ENCODE measurements around the gene LRRTM3.

Gene LRRTM3

DNA sequence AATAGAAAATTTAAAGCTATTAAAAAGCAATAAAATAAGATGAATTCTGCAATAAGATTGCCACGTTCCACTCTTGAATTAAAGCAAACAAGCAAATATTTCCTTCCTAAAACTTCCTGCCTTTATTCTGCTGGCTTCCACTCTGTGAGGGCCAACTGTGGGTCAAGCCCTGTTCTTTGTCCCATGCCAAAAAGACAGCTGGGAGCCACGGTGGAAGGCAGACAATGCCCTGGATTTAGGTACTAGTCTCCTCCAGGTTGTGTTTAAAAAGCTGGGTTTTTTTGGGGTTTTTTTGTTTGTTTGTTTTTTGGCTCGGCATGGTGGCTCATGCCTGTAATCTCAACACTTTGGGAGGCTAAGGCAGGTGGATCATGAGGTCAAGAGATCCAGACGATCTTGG, 39.1 kb downstream of the LRRTM3 start:
- no peak for DNase-seq
- no peak for TF ChIP-seq POLR2A (IDR thresholded peaks at IDR 0.05; ENCODE audit: low read length)
- TF ChIP-seq GATA1 (IDR thresholded peaks at IDR 0.05; ENCODE audit: low read depth, low read length), result no peak

DNA sequence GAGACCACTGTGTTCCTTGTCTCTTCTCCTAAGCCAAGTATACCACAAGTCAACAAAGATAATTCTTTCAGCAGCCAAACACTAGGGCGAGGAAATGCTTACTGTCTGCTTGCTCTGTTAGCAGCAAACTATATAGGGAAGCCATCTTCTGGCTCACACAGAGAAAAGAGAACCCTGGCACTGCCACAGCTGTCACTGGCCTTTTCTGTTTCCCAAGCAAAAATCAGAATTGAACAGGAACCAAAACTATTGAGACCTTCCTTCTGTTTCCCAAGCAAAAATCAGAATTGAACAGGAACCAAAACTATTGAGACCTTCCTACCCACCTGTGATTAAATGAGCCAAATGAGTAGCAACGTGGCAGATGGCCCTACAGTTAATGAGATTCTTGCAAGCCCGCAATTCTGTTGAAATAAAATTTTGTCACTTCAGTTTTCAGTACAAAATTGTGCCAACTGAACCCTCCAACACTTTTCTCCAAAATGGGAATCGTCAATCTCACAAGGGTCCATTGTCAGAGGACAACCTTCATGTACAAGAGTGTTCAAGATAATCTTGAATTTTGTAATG, 54.5 kb downstream of the LRRTM3 start:
- TF ChIP-seq POLR2A (IDR thresholded peaks at IDR 0.05; ENCODE audit: low read length) (no peak), GATA1 (IDR thresholded peaks at IDR 0.05; ENCODE audit: low read depth, low read length) (no peak)
- no peak for DNase-seq

- TF ChIP-seq POLR2A (IDR thresholded peaks at IDR 0.05; ENCODE audit: low read length) (no peak), GATA1 (IDR thresholded peaks at IDR 0.05; ENCODE audit: low read depth, low read length) (no peak)
- DNase-seq, result no peak
Observed at GRCh38 chr10:66981361-66982052, 55.7 kb downstream of the LRRTM3 start.

DNA sequence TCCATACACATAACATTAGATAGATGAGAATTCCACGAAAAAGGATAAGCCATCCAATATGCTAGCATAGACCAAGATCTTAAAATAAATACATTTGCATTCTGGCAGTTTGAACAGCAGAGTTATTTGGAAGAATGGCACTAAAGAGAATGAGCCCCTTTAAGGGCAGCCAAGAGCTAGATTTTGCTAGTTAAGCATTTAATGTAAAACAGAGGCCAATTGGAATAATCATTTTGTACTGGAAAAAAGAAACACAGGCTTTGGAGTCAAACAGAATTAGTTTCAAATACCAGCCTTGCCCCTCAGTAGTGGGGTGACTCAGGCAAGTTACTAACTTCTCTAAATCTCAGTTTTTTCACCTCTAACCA, 56.2 kb downstream of the LRRTM3 start:
- no peak for DNase-seq
- no peak for TF ChIP-seq GATA1 (IDR thresholded peaks at IDR 0.05; ENCODE audit: low read depth, low read length)
- TF ChIP-seq POLR2A (IDR thresholded peaks at IDR 0.05; ENCODE audit: low read length), result no peak

GRCh38 chr10:66982792-66983474, 57.1 kb downstream of the LRRTM3 start:
- no peak for TF ChIP-seq POLR2A (IDR thresholded peaks at IDR 0.05; ENCODE audit: low read length)
- TF ChIP-seq GATA1 (IDR thresholded peaks at IDR 0.05; ENCODE audit: low read depth, low read length), result no peak
- no peak for DNase-seq

DNA sequence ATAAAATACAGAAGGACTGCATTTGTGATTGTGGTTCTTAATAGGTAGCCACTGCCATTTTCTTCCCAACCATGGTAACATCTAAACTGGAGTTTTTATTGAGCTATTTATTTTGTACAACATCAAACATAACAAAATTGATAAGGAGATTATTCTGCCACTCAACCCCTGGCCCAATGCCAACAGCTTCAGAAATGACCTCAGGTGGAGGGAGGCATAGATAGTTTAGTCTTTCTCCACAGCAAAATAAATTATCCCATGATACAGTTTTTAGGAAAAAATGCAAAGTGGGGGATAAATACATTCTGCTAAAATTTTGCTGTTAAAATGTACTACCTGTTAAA, 57.6 kb downstream of the LRRTM3 start:
- TF ChIP-seq GATA1 (IDR thresholded peaks at IDR 0.05; ENCODE audit: low read depth, low read length) (no peak), POLR2A (IDR thresholded peaks at IDR 0.05; ENCODE audit: low read length) (no peak)
- DNase-seq, result no peak

DNA sequence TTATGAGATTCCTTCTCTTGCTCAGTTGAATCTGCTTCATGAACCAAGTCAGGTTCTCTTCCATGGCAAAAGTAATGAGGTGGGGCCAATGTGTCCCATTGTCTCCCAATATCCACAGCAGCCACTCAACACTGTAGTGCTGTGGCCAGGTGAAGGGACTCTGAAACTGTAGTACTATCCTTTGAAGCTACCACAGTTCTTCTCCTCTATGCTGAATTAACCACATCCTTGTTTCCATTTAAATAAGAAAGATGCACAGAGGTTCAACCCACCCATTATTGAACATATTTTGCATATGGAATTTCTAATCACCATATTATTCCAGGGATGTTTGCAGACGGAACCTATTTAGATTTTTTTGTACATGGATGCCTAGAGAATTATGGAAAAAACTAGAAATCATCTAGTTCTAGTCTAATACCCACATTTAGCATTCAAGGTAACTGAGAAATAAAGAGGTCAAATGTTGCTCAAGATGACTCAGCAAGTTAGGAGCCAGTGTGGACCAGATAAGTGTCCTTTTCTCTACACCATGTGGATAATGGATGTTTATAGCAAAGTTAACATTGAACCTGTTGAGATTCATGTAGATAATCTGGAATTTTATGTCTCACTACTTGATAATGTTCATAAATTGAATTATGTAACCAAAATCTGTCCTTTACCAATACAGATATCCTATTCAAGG, 64.5 kb downstream of the LRRTM3 start:
- no peak for DNase-seq
- TF ChIP-seq GATA1 (IDR thresholded peaks at IDR 0.05; ENCODE audit: low read depth, low read length) (no peak), POLR2A (IDR thresholded peaks at IDR 0.05; ENCODE audit: low read length) (no peak)

DNA sequence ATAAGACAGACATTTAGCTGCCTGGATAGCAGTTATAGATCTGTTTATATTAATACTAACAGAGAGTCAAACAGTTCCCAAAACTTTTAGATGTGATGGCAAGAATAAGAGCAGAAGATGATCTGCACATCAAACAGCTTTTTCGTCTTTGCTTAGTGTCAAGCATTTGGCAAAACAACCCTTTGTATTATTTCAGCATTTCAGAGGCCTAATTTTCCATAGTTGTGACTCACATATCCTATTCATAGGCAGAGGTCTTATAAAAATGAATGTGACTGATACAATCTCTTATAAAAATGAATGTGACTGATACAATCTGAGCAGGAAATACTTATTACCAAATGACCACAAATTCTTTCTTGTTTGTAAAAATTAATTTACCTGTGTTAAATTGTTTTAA, 71.2 kb downstream of the LRRTM3 start:
- TF ChIP-seq GATA1 (IDR thresholded peaks at IDR 0.05; ENCODE audit: low read depth, low read length) (no peak), POLR2A (IDR thresholded peaks at IDR 0.05; ENCODE audit: low read length) (no peak)
- no peak for DNase-seq

- TF ChIP-seq GATA1 (IDR thresholded peaks at IDR 0.05; ENCODE audit: low read depth, low read length) (no peak), POLR2A (IDR thresholded peaks at IDR 0.05; ENCODE audit: low read length) (no peak)
- no peak for DNase-seq
Observed at GRCh38 chr10:66999762-67000545, 74.1 kb downstream of the LRRTM3 start.

DNA sequence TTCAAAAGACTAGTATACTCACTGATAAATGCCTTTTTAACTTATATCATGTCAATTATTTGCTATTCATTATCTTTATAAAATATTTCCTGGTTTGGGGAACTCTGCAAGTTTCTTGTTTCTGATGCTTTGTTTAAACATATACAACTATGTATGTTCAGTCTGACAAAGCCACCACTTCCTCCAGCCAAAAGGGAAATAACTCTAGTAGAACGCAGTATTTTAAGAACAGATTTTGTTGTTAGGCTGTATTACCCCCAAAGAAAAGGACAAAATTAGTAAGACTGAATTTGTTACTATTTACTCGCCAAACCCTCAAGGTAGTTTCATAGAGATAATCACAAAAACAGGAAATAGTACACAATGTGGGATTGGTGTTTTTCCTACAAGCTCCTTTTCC, 78.9 kb downstream of the LRRTM3 start:
- DNase-seq, result no peak
- TF ChIP-seq POLR2A (IDR thresholded peaks at IDR 0.05; ENCODE audit: low read length) (no peak), GATA1 (IDR thresholded peaks at IDR 0.05; ENCODE audit: low read depth, low read length) (no peak)

DNA sequence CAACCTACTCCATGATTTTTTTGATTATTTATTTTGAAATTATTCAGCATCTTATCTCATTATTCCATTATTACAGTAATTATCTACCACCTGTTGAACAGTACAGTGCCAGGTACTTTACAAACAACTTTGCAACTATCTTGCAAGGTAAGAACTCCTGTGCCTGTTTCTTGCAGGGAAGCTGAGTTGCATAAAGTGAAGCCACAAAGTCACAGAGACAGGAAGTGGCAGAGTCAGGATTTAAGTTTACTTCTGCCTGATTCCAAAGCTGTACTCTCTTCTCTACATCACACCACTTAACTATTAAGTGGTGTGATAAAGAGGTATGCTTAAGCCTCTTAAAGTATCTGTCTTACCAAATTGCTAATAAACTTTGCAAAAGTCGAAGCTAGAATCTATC, 80.1 kb downstream of the LRRTM3 start:
- no peak for TF ChIP-seq GATA1 (IDR thresholded peaks at IDR 0.05; ENCODE audit: low read depth, low read length)
- TF ChIP-seq POLR2A (IDR thresholded peaks at IDR 0.05; ENCODE audit: low read length), result no peak

DNA sequence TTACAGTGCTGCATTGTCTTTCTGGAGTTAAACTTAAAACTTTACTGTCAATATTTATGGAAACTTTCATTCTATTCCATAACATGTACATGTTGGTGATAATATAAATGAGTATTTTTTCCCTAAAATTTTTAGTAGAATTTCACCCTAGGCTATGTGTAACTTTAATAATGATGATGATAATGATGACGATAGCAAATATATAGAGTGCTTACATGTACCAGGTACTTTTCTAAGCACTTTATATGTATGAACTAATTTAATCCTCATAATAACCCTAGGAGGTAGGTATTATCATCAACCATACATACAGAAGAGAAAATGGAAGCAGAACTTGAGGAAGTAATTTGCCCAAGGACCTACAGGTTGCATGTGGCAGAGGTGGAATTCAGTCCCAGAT, 85.6 kb downstream of the LRRTM3 start:
- no peak for DNase-seq
- TF ChIP-seq GATA1 (IDR thresholded peaks at IDR 0.05; ENCODE audit: low read depth, low read length) (no peak), POLR2A (IDR thresholded peaks at IDR 0.05; ENCODE audit: low read length) (no peak)

More for the DNA sequence above, 80.1 kb downstream of the LRRTM3 start:
- DNase-seq, result no peak

DNA sequence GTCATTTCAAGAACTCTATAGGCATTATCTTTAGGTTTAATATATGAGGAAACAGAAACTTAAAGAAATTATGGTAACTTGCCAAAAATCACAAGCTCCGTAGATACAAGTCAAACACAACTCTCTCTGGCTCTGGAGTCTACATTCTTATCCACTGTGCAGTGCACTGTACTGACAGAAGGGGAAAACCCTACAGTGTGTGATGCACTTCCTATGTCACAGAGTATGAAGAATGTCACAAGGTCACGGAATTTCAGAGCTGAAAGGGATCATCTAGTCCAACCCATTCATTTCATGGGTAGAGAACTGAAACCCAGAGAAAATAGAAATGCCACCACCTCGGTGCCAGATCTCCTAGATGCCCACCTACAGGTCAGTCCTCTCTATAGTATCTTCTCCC, 86.1 kb downstream of the LRRTM3 start:
- TF ChIP-seq GATA1 (IDR thresholded peaks at IDR 0.05; ENCODE audit: low read depth, low read length) (no peak), POLR2A (IDR thresholded peaks at IDR 0.05; ENCODE audit: low read length) (no peak)

DNA sequence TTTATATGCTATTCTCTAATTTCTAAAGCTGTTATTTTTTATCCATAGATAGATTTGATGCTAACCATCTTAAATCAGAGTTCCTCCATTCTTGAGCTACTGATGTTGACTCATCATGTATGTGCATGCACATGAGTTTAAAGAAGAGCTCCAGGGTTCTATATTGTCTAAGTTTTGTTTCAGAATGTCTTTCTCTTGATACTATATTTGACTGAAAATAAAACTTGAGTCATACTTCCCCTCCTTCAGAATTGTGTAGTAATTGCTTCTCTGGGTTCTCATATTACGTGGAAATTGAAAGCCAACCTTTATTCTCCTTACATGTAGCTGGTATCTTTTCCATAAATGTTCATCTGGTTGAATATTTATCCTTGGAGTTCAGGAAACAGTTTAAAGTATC, 89.4 kb downstream of the LRRTM3 start:
- DNase-seq, result no peak

More for the DNA sequence above, 86.1 kb downstream of the LRRTM3 start:
- no peak for DNase-seq

More for the DNA sequence above, 89.4 kb downstream of the LRRTM3 start:
- TF ChIP-seq POLR2A (IDR thresholded peaks at IDR 0.05; ENCODE audit: low read length), result no peak
- no peak for TF ChIP-seq GATA1 (IDR thresholded peaks at IDR 0.05; ENCODE audit: low read depth, low read length)
